M059J (cell line): ENCODE data around the gene LSM5. TPM values are rescaled to one million over a fixed set of nuclear protein-coding genes. Genes with fewer than 3 reads are reported as not detected.
"Not testable (repeated sequence)": the region's sequence is repeated elsewhere in the genome, so short reads cannot be mapped to it uniquely, and the experiment has no call there.

ENCODE experiments used
- DNase-seq: peaks from one replicate; pipeline ENCODE4 v3.0.0-alpha.2; 2012; ENCODE audit warnings: low read depth
- total RNA-seq: library from RNA; depleted of rRNA; stranded (reverse); fragments of >200 nt; shearing (Covaris generic); gene quantifications from 2 replicates; pipeline ENCODE4 v1.2.3, GENCODE V29; 2014

The LSM5 gene
- total RNA-seq, 1 experiment from 2014 or later = 65.5 TPM

DNA sequence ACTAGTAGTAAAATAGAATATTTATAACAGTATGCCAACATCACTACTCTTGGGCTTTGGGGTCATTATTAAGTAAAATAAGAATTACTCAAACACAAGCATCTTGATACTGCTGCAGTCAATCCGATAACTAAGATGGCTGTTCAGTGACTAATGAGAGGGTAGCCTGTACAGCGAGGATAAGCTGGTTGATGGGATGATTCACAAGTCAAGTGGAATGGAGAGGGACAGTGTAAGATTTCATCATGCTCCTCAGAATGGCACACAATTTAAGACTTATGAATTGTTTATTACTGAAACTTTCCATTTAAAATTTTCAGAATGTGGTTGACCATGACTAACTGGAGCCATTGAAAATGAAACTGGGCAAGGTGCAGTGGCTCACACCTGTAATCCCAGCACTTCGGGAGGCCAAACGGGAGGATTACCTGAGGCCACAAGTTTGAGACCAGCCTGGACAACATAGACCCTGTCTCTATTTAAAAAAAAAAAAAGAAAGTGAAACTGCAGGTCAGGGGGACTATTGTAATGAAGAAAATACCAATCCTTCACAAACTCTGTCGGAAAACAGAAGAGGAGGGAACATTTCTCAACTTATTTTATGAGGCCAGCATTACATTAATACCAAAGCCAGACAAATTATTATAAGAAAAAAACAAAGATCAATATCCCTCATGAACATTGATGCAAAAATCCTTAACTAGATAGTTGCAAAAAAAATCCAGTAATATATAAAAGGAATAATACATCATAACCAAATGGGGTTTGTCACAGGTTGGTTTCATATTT, 16.3 kb upstream of the LSM5 start:
- DNase-seq = peak; percentile 96

GRCh38 chr7:32502728-32503127, 12.5 kb upstream of the LSM5 start:
- no peak for DNase-seq

DNA sequence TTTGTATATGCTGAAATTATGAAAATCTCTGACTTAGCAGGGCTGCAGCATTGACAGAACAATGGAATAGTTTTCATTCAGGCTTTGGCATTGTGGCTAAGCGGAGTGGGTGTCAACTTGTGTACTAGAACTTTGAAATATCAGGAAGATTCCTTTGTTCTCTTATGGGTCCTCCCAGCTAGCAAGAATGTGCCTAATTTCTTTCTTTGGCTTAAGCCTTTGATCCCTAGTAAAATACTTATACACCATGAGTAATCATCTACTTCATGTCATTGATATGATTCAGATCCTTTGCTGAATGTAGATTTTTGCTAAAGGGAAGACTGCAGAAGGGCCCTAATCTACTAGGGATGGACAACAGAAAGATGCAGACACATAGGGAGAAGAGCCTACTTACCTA, 11.3 kb upstream of the LSM5 start:
- peak; percentile 63 for DNase-seq

DNA sequence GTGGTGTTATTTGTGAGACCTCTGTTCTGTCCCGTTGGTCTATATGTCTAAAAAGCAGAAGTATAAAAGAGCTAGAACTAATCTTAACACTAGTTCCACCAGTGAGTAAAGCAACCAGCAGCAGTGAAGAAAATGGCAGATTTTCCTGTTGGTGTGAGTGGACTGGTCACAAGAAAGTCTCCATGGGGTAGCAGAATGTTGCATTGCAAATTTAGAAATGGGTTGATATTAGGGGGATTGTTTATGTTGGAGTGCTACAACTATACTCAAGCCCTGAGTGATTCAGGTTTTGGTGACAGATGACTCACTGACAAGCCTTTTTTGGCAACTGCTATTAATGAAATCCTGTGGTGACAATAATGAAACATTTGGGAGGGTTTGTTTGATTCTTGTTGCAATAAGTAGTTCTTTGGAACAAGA, 10.8 kb upstream of the LSM5 start:
- peak; percentile 89 for DNase-seq

DNA sequence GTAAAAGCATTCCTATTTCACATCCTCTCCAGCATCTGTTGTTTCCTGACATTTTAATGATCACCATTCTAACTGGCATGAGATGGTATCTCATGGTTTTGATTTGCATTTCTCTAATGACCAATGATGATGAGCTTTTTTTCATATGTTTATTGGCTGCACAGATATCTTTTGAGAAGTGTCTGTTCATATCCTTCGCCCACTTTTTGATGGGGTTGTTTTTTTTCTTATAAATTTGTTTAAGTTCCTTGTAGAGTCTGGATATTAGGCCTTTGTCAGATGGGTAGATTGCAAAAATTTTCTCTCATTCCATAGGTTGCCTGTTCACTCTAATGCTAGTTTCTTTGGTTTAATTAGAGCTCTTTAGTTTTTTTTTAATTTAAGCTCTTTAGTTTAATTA, 10.0 kb upstream of the LSM5 start:
- not testable (repeated sequence) for DNase-seq

DNA sequence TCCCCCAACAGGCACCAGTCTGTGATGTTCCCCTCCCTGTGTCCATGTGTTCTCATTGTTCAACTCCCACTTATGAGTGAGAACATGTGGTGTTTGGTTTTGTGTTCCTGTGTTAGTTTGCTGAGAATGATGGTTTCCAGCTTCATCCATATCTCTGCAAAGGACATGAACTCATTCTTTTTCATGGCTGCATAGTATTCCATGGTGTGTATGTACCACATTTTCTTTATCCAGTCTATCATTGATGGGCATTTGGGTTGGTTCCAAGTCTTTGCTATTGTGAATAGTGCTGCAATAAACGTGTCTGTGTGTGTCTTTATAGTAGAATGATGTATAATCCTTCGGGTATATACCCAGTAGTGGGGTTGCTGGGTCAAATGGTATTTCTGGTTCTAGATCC, 9.6 kb upstream of the LSM5 start:
- DNase-seq = not testable (repeated sequence)

GRCh38 chr7:32496052-32496813, 6.1 kb upstream of the LSM5 start:
- no peak for DNase-seq

- DNase-seq = peak; percentile 96
Measured at GRCh38 chr7:32495298-32496051, 5.3 kb upstream of the LSM5 start, which contains the start of gene AVL9. Gene AVL9 (plus strand): TSS chr7:32495489. CDS start chr7:32495710, 221 bp downstream.

DNA sequence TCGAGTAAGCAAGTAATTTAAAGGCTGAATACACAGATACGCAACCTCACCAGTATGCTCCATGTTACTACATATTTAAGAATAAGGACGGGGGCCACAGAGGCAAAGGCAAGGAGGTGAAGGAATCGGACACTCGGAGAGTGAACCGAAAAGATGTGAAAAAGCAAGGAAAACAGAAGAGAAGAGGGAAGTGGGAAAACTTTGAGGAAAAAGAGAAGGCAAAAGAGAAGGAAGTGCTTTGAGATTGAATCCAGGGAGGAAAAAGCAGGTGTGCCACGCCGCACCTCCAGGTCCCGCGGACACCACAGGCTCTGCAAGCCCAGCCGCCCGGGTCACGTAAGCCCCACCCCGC, 4.7 kb upstream of the LSM5 start:
- no peak for DNase-seq

- no peak for DNase-seq
Measured at GRCh38 chr7:32489788-32490126, 423 bp downstream of the LSM5 start.

DNA sequence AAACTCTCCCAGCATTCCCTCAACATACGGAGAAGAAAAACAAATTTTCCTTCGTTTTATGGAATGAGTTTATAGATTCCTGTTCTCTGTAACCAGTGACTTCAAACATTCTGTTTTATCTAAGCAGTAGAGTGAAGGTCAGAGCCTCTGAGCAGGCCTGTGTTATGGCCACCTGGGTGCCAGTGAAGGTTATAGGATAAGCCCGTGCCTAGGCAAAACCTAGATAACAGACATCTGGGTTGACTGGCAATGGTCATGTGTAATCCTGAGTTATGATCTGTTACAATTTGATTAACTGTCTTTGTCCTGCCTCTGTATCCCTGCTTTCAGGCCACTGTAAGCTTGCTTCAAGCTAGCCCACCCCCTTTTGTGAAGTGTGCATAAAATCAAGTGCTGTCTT, 8.3 kb downstream of the LSM5 start:
- DNase-seq = no peak

- no peak for DNase-seq
Measured at GRCh38 chr7:32481176-32481575, 9.0 kb downstream of the LSM5 start.

GRCh38 chr7:32479574-32480200, 10.5 kb downstream of the LSM5 start:
- peak; percentile 55 for DNase-seq

- DNase-seq = peak; percentile 18
Measured at GRCh38 chr7:32477649-32477980, 12.6 kb downstream of the LSM5 start.

GRCh38 chr7:32476816-32477648, 13.1 kb downstream of the LSM5 start:
- peak; percentile 47 for DNase-seq

- DNase-seq = no peak
Measured at GRCh38 chr7:32474008-32474407, 16.2 kb downstream of the LSM5 start.

- DNase-seq = no peak
Measured at GRCh38 chr7:32472015-32472414, 18.2 kb downstream of the LSM5 start.

DNA sequence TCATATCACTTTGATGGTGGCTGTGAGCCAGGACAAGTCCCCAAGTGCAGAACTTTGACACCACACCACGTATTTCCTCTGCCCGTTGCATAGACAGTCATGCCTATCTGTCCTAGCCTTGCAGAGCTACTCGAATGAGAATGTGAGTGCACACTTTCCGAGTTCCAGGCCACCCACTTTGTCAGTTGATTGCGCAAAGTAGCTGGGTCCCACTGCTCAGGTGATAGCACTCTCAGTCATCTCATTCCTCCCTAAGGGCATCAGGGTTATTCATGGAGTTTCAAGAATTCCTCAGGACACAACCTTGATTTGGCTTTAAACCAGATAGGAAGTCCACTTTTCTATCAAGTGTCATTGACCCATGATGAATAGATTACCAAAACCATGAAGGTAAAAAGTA, 19.3 kb downstream of the LSM5 start:
- no peak for DNase-seq

- DNase-seq = not testable (repeated sequence)
Measured at GRCh38 chr7:32470004-32470403, 20.2 kb downstream of the LSM5 start.

GRCh38 chr7:32464641-32465416, 25.4 kb downstream of the LSM5 start:
- not testable (repeated sequence) for DNase-seq
